ENCODE data around the gene PLA2G6.

The PLA2G6 gene

GRCh38 chr22:38220653-38221386 is 39.2 kb upstream of the PLA2G6 start:
- in situ Hi-C loops (cut with MboI; ENCODE audit: low sequenced_read_pairs): no loop called here
- Histone ChIP-seq H3K27me3 (ENCODE audit: low read depth) (no peaks in the 10 kb centered on the region), H3K36me3 (replicated peaks) (peaks cover 10% of the 10 kb centered on the region), H3K4me3 (no peak overlapping the region), H3K4me1 (no peaks in the 10 kb centered on the region), H3K9me3 (no peaks in the 10 kb centered on the region)
- DNase-seq (ENCODE audit: low spot score in 2 of 2): no peak

DNA sequence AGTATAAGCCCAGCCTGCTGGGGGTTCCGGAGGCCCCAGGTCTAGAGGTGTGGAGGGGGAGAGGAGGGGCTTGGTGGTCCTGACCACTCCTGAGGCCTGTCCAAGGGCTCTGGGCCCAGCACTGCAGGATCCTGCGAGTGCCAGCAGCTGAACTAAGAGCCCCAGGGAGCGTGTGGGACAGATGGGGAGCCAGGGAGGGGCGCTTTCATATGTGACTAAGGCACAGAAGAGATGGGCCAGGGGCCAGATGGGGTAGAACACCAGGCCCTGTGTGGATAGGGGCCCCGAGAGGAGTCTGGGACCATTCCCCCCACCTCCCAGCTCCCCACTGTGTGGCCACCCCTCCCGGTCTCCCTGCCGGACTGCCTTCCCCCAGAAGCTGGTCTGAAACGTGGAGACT is 38.5 kb upstream of the PLA2G6 start:
- no peak for DNase-seq (ENCODE audit: low spot score in 2 of 2)

DNA sequence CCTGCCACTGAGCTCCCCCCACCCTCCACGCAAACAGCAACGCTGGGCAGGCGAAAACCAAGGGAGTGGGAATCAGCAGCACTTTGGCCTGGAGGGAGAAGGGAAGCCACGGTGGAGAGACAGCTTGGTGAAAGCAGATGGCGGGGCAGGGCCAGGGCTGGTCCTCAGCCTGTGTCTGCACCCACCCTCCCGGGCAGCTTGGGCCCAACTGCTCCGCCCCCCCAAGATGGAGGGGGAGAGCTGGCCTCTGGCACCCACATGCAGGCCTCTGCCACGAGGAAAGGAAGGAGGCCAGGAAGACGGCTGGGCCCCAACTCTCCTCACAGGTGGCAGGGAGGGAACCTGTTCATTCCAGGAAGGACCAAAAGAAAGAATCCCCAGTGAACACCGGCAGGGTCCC is 38.0 kb upstream of the PLA2G6 start:
- in situ Hi-C loops (cut with MboI; ENCODE audit: low sequenced_read_pairs): no loop called here
- no peaks in the 10 kb centered on the region for H3K27me3 ChIP-seq (ENCODE audit: low read depth)
- DNase-seq (ENCODE audit: low spot score in 2 of 2): no peak
- no peaks in the 10 kb centered on the region for H3K9me3 ChIP-seq
- H3K36me3 ChIP-seq (replicated peaks): peaks cover 8% of the 10 kb centered on the region
- no peak overlapping the region for H3K4me3 ChIP-seq
- no peaks in the 10 kb centered on the region for H3K4me1 ChIP-seq

More for the DNA sequence above, 38.5 kb upstream of the PLA2G6 start:
- no peaks in the 10 kb centered on the region for H3K4me1 ChIP-seq
- H3K9me3 ChIP-seq: no peaks in the 10 kb centered on the region
- in situ Hi-C loops (cut with MboI; ENCODE audit: low sequenced_read_pairs): no loop called here
- H3K27me3 ChIP-seq (ENCODE audit: low read depth): no peaks in the 10 kb centered on the region
- peaks cover 10% of the 10 kb centered on the region for H3K36me3 ChIP-seq (replicated peaks)
- no peak overlapping the region for H3K4me3 ChIP-seq

- in situ Hi-C loops (cut with MboI; ENCODE audit: low sequenced_read_pairs): no loop called here
- no peak for DNase-seq (ENCODE audit: low spot score in 2 of 2)
- no peaks in the 10 kb centered on the region for H3K27me3 ChIP-seq (ENCODE audit: low read depth)
- H3K36me3 ChIP-seq (replicated peaks): peaks cover 8% of the 10 kb centered on the region
- no peak overlapping the region for H3K4me3 ChIP-seq
- H3K9me3 ChIP-seq: no peaks in the 10 kb centered on the region
- H3K4me1 ChIP-seq: no peaks in the 10 kb centered on the region
These were observed 37.3 kb upstream of the PLA2G6 start for GRCh38 chr22:38218661-38219622.

GRCh38 chr22:38215156-38216038 is 33.8 kb upstream of the PLA2G6 start:
- H3K36me3 ChIP-seq (replicated peaks): no peaks in the 10 kb centered on the region; the same call in 1 of the 2 replicates
- no peak overlapping the region for H3K4me3 ChIP-seq
- no peaks in the 10 kb centered on the region for H3K27me3 ChIP-seq (ENCODE audit: low read depth)
- in situ Hi-C loops (cut with MboI; ENCODE audit: low sequenced_read_pairs): no loop called here
- no peaks in the 10 kb centered on the region for H3K9me3 ChIP-seq
- no peaks in the 10 kb centered on the region for H3K4me1 ChIP-seq
- no peak for DNase-seq (ENCODE audit: low spot score in 2 of 2)

DNA sequence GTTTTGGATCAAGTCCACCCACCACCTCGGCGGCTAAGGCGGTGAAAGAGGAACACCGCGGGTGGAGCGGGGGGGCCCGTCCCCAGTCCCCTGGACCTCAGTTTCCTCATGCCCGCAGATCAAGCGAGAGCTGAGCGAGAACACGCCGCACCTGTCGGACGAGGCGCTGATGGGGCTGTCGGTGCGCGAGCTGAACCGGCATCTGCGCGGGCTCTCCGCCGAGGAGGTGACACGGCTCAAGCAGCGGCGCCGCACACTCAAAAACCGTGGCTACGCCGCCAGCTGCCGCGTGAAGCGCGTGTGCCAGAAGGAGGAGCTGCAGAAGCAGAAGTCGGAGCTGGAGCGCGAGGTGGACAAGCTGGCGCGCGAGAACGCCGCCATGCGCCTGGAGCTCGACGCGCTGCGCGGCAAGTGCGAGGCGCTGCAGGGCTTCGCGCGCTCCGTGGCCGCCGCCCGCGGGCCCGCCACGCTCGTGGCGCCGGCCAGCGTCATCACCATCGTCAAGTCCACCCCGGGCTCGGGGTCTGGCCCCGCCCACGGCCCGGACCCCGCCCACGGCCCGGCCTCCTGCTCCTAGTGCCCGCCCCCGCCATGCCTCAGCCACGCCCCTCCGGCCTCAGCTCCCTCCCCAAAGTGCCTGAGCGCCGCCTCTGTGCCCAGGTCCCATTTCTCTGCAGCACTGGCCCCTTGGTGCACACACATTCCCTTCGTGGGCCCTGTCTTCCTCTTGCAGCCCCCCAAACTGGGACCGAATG is 32.8 kb upstream of the PLA2G6 start:
- peak in 1 of 2 experiments; percentile 62 for DNase-seq (ENCODE audit: low spot score in 2 of 2)
- Histone ChIP-seq H3K9me3 (no peaks in the 10 kb centered on the region), H3K4me3 (no peak overlapping the region), H3K36me3 (replicated peaks) (no peaks in the 10 kb centered on the region; the same call in 1 of the 2 replicates), H3K27me3 (ENCODE audit: low read depth) (no peaks in the 10 kb centered on the region), H3K4me1 (no peaks in the 10 kb centered on the region)
- in situ Hi-C loops (cut with MboI; ENCODE audit: low sequenced_read_pairs): no loop called here

DNA sequence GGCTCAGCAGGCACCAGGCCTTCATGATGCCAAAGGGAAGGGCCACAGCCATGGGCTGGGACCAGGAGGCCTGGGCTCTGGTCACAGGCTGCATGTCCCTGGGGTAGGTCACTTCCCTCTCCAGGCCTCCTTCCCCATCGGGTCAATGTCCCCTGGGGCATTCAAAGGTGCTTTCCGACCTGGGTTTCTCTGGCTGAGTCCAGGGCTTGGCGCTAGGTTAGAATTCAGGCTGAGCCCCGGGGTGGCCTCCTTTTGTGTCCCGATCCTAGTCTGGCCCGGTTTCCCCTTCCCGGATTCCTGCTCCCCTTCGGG is 32.3 kb upstream of the PLA2G6 start:
- H3K36me3 ChIP-seq (replicated peaks): no peaks in the 10 kb centered on the region; the same call in 1 of the 2 replicates
- no peaks in the 10 kb centered on the region for H3K4me1 ChIP-seq
- no peak overlapping the region for H3K4me3 ChIP-seq
- no peak for DNase-seq (ENCODE audit: low spot score in 2 of 2)
- in situ Hi-C loops (cut with MboI; ENCODE audit: low sequenced_read_pairs): no loop called here
- no peaks in the 10 kb centered on the region for H3K27me3 ChIP-seq (ENCODE audit: low read depth)
- no peaks in the 10 kb centered on the region for H3K9me3 ChIP-seq

DNA sequence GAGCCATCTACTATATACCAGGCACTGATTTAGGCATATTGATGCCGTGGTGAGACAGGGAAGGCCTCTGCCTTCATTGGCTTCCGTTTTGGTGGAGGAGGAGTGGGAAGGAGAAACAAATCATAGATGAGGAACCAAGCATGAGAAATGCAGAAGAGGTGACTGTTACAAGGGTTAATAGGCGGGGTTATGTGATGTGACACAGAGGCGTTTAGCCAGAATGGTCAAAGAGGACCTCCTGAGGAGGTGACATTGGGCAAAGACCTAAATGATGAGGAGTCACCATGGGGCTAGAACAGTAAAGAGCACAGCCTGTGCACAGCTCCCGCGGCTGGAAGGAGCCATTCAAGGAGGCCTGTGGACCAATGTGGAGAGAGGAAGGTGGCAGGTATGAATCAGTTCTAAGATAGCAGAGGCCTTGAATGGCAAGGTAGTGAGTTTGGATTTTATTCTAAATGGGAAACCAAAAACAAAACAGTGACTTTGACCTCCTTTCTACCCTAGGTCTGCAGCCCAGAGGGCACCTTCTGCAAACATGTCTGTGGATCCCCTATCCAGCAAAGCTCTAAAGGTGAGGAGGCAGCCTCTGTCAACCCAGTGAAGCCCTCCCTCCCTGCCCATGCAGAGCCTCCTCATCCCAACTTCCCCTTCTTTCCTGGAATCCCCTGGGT is 31.8 kb upstream of the PLA2G6 start:
- in situ Hi-C loops (cut with MboI; ENCODE audit: low sequenced_read_pairs): no loop called here
- H3K4me1 ChIP-seq: no peaks in the 10 kb centered on the region
- H3K4me3 ChIP-seq: no peak overlapping the region
- no peak for DNase-seq (ENCODE audit: low spot score in 2 of 2)
- no peaks in the 10 kb centered on the region for H3K9me3 ChIP-seq
- no peaks in the 10 kb centered on the region for H3K27me3 ChIP-seq (ENCODE audit: low read depth)
- H3K36me3 ChIP-seq (replicated peaks): no peaks in the 10 kb centered on the region; the same call in 1 of the 2 replicates

- DNase-seq (ENCODE audit: low spot score in 2 of 2): no peak
- Histone ChIP-seq H3K27me3 (ENCODE audit: low read depth) (no peaks in the 10 kb centered on the region), H3K36me3 (replicated peaks) (no peaks in the 10 kb centered on the region; the same call in 1 of the 2 replicates), H3K4me1 (no peaks in the 10 kb centered on the region), H3K4me3 (no peak overlapping the region), H3K9me3 (no peaks in the 10 kb centered on the region)
- in situ Hi-C loops (cut with MboI; ENCODE audit: low sequenced_read_pairs): no loop called here
These were observed 30.8 kb upstream of the PLA2G6 start for GRCh38 chr22:38212442-38212841.

GRCh38 chr22:38211556-38211955 is 29.9 kb upstream of the PLA2G6 start:
- H3K4me1 ChIP-seq: no peaks in the 10 kb centered on the region
- in situ Hi-C loops (cut with MboI; ENCODE audit: low sequenced_read_pairs): no loop called here
- no peak for DNase-seq (ENCODE audit: low spot score in 2 of 2)
- no peaks in the 10 kb centered on the region for H3K27me3 ChIP-seq (ENCODE audit: low read depth)
- H3K4me3 ChIP-seq: no peak overlapping the region
- H3K36me3 ChIP-seq (replicated peaks): no peaks in the 10 kb centered on the region; the same call in 1 of the 2 replicates
- no peaks in the 10 kb centered on the region for H3K9me3 ChIP-seq

DNA sequence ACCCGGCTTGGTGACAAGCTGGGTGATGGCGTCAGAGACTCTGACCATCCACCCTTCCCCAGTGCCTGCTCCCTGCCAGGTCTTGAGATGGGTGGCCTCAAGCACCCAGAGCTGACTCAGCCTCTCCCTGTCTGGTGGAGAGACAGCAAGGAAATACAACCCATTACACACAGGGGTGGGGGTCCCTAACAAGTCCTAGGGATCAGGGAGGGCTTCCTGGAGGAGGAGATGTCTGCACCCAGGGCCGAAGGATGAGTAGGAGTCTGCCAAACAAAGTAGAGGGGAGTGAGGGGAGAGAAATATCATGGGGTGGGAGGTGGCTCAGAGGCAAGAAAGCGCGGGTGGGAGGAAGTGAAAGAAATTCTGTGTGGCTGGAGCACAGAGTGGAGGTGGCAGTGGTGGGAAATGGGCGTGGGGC is 26.9 kb upstream of the PLA2G6 start:
- no peak for DNase-seq (ENCODE audit: low spot score in 2 of 2)
- Histone ChIP-seq H3K36me3 (replicated peaks) (no peaks in the 10 kb centered on the region), H3K27me3 (ENCODE audit: low read depth) (no peaks in the 10 kb centered on the region), H3K4me1 (no peaks in the 10 kb centered on the region), H3K4me3 (no peak overlapping the region), H3K9me3 (no peaks in the 10 kb centered on the region)
- in situ Hi-C loops (cut with MboI; ENCODE audit: low sequenced_read_pairs): no loop called here

DNA sequence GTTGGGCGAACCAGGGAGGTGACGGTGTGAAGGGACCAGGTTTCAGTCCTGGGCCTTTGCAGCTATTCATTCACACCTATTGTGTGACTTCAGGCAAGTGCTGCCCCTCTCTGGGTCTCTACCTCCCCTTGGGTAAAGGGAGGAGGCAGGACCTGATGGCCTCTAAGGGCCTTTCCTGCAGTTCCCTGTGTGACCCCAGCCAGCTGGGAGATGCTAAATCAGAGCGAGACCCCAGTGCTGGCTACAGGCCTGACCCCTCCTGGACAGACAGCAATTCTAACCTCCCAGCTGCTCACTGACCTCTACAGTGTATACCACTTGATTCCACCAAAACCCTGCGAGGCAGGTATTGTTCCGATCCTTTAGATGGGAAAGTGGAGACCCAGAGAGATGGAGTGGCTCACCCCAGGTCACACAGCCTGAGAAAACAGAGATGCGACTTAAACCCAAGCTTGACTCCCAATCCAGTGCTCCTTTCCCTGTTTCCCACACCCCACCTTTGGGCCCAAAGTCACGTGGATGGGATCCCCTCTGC is 26.3 kb upstream of the PLA2G6 start:
- in situ Hi-C loops (cut with MboI; ENCODE audit: low sequenced_read_pairs): no loop called here
- no peaks in the 10 kb centered on the region for H3K27me3 ChIP-seq (ENCODE audit: low read depth)
- no peaks in the 10 kb centered on the region for H3K9me3 ChIP-seq
- DNase-seq (ENCODE audit: low spot score in 2 of 2): no peak
- no peaks in the 10 kb centered on the region for H3K36me3 ChIP-seq (replicated peaks)
- H3K4me1 ChIP-seq: peaks cover 4% of the 10 kb centered on the region
- no peak overlapping the region for H3K4me3 ChIP-seq

Data from HAP-1 (cell line).